Esophagus squamous epithelium (tissue), 4 donors: ENCODE results near the gene BPNT1.

Source experiments
- POLR2A ChIP-seq, 4 donors: fragments of 450-650 bp; IDR thresholded peaks; one replicate each; pipeline ENCODE4 v1.6.1; 2017; ENCODE audit warnings: antibody characterized with exemption in 4 of 4, mild to moderate bottlenecking in 4 of 4, moderate library complexity in 3 of 4
- TF ChIP-seq, protein P1 (sequence below), 6 experiments: fragments of 450-650 bp in 4 of 6; fragments of 200-600 bp in 2 of 6; sonication (generic) in 2 of 6; IDR thresholded peaks; one replicate each; pipeline ENCODE4 v1.5.1; 2016 to 2019; ENCODE audit warnings: antibody characterized with exemption in 6 of 6, mild to moderate bottlenecking in 4 of 6, moderate library complexity in 4 of 6

DNA sequence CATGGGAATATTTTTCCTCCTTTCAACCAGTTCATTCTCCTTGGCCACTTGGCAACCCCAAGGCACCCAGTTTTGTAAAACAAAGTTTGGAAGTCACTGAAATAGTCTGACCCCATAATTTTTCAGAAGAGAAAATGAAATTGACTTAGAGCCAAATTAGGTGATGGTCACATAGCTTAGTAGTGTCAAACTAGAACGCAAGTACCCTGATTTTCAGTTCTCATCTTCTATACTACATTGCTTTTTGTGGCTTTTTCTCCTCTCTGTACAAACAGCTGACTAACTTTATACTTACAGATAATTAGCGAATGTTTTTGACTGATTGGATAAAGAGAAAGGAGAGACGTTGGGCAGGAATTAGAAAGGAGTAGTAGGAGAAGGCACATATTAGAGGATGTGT, 37.5 kb upstream of the BPNT1 start:
- TF ChIP-seq, protein P1, sequence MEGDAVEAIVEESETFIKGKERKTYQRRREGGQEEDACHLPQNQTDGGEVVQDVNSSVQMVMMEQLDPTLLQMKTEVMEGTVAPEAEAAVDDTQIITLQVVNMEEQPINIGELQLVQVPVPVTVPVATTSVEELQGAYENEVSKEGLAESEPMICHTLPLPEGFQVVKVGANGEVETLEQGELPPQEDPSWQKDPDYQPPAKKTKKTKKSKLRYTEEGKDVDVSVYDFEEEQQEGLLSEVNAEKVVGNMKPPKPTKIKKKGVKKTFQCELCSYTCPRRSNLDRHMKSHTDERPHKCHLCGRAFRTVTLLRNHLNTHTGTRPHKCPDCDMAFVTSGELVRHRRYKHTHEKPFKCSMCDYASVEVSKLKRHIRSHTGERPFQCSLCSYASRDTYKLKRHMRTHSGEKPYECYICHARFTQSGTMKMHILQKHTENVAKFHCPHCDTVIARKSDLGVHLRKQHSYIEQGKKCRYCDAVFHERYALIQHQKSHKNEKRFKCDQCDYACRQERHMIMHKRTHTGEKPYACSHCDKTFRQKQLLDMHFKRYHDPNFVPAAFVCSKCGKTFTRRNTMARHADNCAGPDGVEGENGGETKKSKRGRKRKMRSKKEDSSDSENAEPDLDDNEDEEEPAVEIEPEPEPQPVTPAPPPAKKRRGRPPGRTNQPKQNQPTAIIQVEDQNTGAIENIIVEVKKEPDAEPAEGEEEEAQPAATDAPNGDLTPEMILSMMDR (IDR thresholded peaks at IDR 0.05): no peak
- no peak for TF ChIP-seq POLR2A (IDR thresholded peaks at IDR 0.05)
